22Rv1 (cell line): Measurements from ENCODE around the gene CACNG4.

Experiments used
- CTCF ChIP-seq: fragments of 450-650 bp; IDR thresholded peaks from 2 replicates; pipeline ENCODE4 v1.5.1; 2017; ENCODE audit warnings: mild to moderate bottlenecking
- ZFX ChIP-seq: fragments of 450-650 bp; IDR thresholded peaks from 2 replicates; pipeline ENCODE4 v1.6.1; 2017; ENCODE audit warnings: antibody characterized with exemption, borderline replicate concordance

- no peak for TF ChIP-seq CTCF
- no peak for TF ChIP-seq ZFX
These were observed 22.6 kb downstream of the CACNG4 start for GRCh38 chr17:66987059-66987616.
